ENCODE data around the gene USP15.

Gene USP15

GRCh38 chr12:62370189-62370588 is 110.0 kb downstream of the USP15 start:
- TF ChIP-seq, protein P1, sequence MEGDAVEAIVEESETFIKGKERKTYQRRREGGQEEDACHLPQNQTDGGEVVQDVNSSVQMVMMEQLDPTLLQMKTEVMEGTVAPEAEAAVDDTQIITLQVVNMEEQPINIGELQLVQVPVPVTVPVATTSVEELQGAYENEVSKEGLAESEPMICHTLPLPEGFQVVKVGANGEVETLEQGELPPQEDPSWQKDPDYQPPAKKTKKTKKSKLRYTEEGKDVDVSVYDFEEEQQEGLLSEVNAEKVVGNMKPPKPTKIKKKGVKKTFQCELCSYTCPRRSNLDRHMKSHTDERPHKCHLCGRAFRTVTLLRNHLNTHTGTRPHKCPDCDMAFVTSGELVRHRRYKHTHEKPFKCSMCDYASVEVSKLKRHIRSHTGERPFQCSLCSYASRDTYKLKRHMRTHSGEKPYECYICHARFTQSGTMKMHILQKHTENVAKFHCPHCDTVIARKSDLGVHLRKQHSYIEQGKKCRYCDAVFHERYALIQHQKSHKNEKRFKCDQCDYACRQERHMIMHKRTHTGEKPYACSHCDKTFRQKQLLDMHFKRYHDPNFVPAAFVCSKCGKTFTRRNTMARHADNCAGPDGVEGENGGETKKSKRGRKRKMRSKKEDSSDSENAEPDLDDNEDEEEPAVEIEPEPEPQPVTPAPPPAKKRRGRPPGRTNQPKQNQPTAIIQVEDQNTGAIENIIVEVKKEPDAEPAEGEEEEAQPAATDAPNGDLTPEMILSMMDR (IDR thresholded peaks at IDR 0.05; ENCODE audit: low read depth, low read length) = no peak
- no peak for DNase-seq (ENCODE audit: extremely low read depth, low read depth)

- DNase-seq (ENCODE audit: extremely low read depth, low read depth) = no peak
- TF ChIP-seq, protein P1 (IDR thresholded peaks at IDR 0.05; ENCODE audit: low read depth, low read length) = no peak
These were observed 111.5 kb downstream of the USP15 start for GRCh38 chr12:62371661-62372060.

- TF ChIP-seq, protein P1 (IDR thresholded peaks at IDR 0.05; ENCODE audit: low read depth, low read length) = no peak
- no peak for DNase-seq (ENCODE audit: extremely low read depth, low read depth)
These were observed 111.9 kb downstream of the USP15 start for GRCh38 chr12:62372134-62372533.

GRCh38 chr12:62372825-62373224 is 112.6 kb downstream of the USP15 start:
- no peak for DNase-seq (ENCODE audit: extremely low read depth, low read depth)
- TF ChIP-seq, protein P1 (IDR thresholded peaks at IDR 0.05; ENCODE audit: low read depth, low read length) = no peak

DNA sequence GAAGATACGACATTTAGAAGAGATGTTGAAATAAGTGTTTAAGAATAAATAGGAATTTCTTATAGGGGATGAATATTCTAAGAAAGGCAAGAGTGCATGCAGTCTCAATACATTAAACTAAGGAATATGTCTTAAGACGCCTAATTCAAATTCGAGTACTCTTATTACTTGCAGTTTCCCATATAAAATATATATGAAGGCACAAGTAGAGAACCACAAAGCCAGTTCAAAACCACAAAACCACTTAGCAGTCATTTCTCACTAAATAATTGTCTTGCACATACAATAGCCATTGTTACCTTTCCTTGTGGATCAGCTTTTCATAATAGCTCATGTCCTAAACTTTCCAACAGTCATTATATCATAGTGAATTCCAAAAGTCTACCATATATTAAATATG is 115.4 kb downstream of the USP15 start:
- TF ChIP-seq, protein P1 (IDR thresholded peaks at IDR 0.05; ENCODE audit: low read depth, low read length) = no peak
- DNase-seq (ENCODE audit: extremely low read depth, low read depth) = no peak

DNA sequence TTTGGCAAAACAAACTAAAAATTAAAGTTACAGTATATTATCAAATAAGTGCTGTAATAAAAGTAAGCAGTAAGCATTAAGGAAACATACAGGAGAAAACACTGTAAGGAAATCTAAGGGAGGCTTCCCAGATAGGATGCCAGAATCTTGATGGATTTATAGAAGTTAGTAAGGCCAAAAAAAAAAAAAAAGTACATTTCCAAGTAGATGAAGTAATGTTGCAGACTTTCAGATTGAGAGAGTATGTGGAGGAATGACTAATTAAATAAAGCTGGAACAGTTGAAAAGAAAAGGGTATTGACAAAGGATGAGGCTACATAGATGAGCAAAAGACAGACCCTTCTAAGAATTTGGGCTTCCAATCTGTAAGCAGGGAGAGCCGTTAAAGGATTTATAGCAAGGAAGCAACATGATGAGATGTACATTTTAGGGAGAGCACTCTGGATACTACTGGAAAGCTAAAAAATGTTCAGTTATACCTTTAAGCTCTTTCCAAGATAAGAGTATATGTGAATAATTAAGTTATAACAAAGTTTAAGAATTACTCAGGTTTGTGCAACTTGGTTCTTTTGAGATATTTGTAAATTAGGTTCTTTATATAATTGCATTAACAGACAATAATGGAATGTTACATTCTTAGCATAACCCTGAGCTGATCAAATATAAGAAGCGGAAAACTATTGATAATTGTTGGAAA is 119.0 kb downstream of the USP15 start:
- DNase-seq (ENCODE audit: extremely low read depth, low read depth) = no peak
- TF ChIP-seq, protein P1 (IDR thresholded peaks at IDR 0.05; ENCODE audit: low read depth, low read length) = no peak

DNA sequence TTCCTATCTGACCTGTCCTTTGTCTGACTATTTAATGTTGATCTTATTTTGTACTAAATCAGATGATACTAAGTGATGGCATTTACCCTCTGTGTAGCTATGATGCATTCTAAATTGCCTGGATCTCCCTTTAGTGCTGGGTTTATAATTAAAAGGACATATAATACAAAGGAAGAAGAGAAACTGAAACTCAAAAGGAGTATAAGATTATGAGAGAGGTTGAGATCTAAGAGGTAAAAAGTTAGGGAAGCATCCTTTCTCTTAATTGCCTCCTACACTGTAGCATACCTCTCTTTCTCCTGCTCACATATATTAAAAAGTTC is 119.5 kb downstream of the USP15 start:
- TF ChIP-seq, protein P1 (IDR thresholded peaks at IDR 0.05; ENCODE audit: low read depth, low read length) = no peak
- DNase-seq (ENCODE audit: extremely low read depth, low read depth) = no peak
